GM19438 (cell line): Measurements from ENCODE around the gene PWWP2B.

Source experiments
- ATAC-seq: cut with Tn5 transposase; IDR thresholded peaks from one replicate; pipeline ENCODE4 v1.9.1; 2021; ENCODE audit warnings: low read depth; ENCODE audit not compliant: unreplicated experiment

Gene PWWP2B

DNA sequence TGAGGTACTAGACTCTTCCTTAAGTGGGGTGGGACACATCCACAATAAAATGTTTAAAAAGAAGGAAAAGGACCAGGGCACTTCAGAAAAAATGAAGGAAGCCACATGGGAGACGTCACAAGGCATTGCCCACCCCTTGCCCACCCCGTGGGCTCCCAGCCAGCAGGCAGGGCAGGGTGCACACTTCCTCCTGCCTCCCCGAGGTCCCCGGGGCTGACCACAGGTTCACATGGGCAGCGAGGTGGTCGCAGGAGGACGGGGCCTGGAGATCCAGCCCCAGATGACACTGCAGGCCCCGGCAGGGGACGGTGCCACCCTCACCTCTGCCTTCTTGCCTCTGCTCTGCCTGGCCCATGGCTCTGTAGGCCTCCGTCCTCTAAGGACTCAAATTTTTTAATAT is 45.6 kb downstream of the PWWP2B start:
- ATAC-seq = no peak

DNA sequence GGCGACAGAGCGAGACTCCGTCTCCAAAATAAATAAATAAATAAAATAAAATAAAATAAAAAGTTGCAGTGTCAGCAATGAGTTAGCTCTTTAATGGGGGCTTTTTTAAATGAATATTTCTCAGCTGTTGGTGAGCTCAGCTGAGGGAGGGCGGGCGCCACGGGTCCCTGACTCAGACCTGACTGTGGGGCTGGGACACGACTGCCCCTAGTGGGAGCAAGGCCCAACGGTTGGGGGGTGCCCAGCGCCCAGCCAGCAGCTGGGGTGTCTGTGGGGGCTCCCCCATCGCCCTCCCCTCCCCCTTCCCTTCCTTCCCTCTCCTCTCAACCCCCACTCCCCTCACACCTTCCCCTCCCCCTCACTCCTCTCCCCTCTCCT is 46.6 kb downstream of the PWWP2B start:
- ATAC-seq = no peak

DNA sequence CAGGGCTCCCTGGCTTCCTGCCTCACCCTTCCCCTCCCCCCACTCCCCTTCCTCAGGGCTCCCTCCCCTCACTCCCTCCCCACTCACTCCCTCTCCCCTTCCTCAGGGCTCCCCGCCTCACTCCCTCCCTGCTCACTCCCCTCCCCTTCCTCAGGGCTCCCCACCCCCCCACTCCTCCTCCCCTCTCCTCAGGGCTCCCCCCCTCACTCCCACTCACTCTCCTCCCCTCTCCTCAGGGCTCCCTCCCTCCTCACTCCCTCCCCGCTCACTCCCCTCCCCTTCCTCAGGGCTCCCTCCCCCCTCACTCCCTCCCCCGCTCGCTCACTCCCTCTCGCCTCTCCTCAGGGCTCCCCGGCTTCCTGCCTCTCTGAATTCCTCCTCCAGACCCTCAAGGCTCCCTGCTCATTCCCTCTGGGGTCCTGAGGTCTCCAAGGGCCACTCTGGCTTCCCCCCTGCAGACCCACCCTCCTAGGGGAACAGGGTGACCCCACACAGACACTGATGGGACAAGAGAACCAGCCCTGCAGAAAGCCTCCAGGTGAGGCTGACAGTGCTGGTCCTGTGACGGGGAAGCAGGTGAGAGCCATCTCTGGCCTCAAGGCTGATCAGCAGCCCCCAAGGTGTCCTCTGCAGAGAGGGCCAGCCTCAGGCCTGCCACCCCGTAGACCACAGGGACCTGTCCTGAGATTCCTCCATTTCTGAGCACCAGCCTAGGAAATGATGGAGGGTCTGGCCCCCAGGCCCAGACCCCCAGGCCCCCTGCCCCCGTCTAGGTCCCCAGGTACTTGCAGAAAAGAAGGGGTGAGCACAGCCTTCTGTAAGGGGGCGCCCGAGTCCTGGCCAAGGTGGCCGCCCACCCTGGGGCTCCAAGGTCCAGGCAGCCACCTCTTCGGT is 47.2 kb downstream of the PWWP2B start:
- ATAC-seq = no peak

DNA sequence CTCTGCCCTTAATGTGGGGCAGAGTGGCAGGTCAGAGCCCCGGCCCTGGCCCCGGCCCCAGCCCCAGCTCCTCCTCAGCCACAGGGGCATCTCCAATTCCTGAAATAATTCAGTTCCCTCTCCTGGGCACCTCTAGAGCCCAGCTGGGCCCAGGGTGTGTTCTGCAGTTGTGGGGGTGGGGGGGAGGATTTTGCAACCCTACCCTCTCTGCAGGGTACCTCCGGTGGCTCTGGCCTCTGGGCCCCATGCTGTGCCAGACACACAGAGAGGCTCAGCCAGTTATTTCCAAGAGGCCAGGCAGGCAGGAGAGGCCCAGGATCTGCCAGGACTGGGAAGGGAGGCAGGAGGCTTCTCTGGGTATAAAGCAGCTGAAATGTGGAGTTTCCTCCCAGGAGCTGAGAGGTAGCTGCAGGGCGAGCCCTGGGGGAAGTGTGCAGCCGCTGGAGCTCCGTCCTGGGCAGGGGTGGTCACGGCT is 47.9 kb downstream of the PWWP2B start:
- ATAC-seq = no peak

DNA sequence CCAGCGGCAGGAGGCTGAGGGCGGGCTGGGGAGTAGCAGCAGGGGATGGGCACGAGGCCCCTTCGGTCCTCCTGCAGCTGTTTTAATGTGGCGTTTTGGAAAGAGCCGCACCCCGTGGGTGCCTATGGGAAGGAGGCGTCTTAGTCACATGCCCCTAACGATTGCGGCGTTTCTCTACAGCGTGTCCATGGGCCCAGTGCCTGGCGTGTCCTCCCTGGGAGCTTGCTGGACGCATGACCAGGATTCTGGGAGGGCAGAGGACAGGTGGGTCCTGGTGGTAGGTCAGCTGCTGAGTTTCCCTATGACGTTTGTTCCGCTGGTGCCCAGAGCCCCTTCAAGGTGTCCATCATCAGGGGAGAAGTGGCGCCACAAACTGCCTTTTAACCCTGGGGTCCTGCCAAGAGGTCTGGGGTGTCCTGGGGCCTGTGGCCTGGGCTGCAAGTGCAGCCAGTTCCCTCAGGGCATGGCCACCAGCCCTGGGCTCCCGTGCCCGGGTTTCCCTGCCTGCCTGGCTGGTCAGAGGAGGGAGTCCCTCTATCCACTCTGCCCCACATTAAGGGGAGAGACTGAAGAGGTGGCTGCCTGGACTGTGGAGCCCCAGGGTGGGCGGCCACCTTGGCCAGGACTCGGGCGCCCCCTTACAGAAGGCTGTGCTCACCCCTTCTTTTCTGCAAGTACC is 48.7 kb downstream of the PWWP2B start:
- no peak for ATAC-seq

DNA sequence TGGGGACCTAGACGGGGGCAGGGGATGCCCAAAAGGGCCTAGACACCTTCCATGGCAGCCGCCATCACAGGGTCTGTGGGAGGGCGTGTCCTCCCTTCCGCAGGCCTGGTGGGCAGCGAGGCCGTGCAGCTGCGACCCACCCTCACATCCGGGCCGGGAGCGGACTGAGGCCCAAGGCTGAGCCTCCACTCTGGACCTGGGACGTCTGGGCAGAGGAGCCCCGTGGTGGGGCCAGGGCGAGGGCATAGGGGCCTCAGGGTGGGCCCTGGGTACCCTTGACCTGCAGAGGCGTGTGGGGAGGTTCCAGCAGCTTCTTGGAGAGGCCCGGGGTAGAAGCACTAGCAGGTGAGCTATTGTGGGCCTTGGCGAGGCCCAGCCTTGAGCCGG is 49.2 kb downstream of the PWWP2B start:
- no peak for ATAC-seq

DNA sequence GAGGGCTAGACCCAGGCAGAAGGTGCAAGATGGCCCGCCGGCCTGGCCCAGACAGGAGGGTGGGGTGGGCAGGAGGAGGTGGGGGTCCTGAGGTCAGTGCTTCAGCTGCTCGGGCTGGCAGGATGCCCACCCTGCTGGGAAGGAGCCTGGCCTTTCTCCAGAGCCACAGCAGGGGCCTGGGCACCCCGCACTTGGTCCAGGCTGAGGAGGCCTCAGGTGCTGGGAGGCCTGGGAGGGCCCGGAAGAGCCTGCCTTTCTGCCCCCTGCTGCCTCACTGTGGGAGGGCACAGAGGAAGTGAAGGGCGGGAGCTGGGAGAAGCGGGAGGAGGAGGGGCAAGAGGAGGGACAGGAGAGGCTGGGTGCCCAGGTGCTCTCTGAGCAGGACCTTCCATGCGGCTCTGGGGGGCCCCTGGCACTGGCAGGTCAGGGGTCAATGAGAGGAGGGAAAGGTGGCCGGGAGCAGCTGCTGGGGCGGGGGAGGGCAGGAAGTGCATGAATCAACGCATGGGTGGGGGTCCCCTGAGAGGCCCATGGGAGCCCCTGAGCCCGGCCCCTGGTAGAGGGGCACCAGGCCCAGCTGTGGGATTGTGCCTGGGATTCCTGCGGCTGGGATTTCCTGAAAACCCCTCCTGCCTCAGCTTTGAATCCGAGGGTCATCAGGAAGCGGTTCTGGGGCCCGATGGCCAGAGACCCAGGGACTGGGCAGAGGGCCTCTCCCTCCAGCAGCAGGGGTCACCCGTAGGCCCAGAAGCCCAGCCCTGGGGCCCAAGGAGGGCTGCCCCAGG is 49.9 kb downstream of the PWWP2B start:
- peak; percentile 54 for ATAC-seq

DNA sequence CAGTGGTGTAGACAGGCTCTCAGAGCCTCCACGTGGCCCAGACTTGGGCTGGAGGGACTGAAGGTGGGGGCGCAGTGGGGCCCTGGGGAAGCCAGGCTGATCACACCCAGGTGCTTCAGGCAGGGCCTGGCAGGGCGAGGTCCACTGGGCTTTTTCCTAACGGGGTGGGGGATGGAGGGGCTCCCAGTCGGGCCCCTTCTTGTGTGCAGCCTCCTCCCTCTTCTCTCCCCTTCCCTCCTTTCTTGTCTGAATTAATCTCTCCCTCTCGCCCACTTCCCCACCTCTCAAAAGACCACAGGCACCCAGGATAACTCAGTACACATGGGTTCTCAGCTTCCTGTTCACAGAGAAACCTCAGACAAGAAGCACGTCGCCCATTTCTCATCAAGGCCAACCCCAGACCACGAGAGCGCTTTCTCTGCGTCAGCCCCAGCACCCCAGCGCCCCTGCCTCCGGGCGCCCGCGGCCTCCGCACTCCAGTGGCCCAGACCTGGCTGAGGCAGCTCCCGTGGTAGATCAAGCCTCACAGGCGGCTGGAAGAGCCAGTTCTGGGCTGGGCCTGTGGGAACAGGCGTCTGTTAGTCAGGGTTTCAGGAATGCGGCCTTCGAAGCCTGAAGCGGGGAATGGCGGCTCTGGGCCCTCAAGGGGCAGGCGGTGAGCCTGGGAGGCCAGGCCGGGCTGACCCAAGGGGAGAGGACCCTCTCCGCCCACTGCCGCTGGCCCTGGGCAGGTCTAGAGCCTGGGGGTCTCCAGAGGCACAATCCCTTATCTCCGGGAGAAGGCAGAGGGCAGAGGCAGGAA is 50.6 kb downstream of the PWWP2B start:
- ATAC-seq = no peak

- peak; percentile 25 for ATAC-seq
These were observed 51.3 kb downstream of the PWWP2B start for GRCh38 chr10:132448248-132448731.

DNA sequence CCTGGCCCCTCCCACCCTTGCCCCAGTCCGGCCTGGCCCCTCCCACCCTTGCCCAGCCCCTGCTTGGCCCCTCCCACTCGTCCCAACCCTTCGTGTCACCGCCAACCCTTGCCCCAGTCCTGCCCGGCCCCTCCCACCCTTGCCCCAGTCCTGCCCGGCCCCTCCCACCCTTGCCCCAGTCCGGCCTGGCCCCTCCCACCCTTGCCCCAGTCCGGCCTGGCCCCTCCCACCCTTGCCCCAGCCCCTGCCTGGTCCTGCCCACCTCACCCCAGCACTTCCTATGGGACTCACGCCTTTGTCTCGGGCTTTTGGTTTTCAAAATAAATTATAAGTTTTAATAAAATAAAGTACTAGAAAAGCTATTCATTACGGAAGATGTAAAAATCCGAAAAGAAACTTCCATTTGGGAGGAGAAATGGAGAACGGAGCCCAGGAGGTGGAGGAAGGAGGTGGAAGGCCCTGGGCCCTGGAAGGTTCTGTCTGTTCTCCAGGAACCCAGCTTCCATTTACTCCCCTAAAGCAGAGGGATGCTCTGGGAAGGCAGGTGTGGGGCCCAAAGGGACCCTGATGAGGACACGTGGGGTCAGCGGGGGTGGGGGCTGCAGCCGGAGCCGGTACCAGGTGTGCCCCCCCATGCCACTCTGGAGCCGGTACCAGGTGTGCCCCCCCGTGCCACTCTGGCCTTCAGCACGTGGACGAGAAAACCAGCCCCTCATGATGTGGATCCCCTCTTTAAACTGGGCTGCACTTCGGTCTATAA is 52.2 kb downstream of the PWWP2B start:
- ATAC-seq = no peak

GRCh38 chr10:132449811-132450181 is 52.8 kb downstream of the PWWP2B start:
- no peak for ATAC-seq

GRCh38 chr10:132450466-132450824 is 53.4 kb downstream of the PWWP2B start:
- no peak for ATAC-seq

GRCh38 chr10:132450825-132451505 is 54.0 kb downstream of the PWWP2B start:
- ATAC-seq = no peak

- ATAC-seq = no peak
These were observed 54.7 kb downstream of the PWWP2B start for GRCh38 chr10:132451506-132452215.

GRCh38 chr10:132452216-132452650 is 55.2 kb downstream of the PWWP2B start:
- ATAC-seq = no peak

GRCh38 chr10:132452651-132453469 is 55.9 kb downstream of the PWWP2B start:
- peak; percentile 55 for ATAC-seq

DNA sequence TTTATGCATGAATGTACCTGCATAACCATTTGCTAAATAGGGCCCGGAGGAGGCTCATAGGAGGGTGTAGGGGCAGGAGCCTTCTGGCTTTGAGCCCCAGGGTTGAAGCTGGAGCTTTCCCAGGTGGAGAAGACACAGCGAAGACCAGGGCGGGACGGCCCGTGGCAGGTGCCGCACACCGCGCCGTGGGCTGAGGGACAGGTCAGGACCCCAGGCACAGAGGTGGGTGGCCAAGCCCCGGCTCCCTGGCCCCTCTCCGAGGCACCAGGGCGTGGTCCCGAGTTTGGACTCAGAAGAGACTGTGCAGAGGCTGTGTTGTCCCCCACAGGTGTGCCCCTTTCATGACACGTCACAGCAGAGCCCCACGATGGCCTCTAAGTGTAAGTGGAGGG is 56.5 kb downstream of the PWWP2B start:
- ATAC-seq = no peak
